ENCODE data around the gene PPARG. TPM values are rescaled to one million over a fixed set of nuclear protein-coding genes. Genes with fewer than 3 reads are reported as not detected.

Gene PPARG
- total RNA-seq, 4 donors from 2014 or later: 20.0 to 64.2 (median 29.6) TPM

GRCh38 chr3:12442654-12443501 lies 154.0 kb downstream of the PPARG start:
- H3K4me1 ChIP-seq: peaks cover 0 to 18% (median 0%) of the 10 kb centered on the region in 4 donors
- TF ChIP-seq, protein P1, sequence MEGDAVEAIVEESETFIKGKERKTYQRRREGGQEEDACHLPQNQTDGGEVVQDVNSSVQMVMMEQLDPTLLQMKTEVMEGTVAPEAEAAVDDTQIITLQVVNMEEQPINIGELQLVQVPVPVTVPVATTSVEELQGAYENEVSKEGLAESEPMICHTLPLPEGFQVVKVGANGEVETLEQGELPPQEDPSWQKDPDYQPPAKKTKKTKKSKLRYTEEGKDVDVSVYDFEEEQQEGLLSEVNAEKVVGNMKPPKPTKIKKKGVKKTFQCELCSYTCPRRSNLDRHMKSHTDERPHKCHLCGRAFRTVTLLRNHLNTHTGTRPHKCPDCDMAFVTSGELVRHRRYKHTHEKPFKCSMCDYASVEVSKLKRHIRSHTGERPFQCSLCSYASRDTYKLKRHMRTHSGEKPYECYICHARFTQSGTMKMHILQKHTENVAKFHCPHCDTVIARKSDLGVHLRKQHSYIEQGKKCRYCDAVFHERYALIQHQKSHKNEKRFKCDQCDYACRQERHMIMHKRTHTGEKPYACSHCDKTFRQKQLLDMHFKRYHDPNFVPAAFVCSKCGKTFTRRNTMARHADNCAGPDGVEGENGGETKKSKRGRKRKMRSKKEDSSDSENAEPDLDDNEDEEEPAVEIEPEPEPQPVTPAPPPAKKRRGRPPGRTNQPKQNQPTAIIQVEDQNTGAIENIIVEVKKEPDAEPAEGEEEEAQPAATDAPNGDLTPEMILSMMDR (IDR thresholded peaks at IDR 0.05): no peak
- TF ChIP-seq POLR2A (IDR thresholded peaks at IDR 0.05): no peak
- no peak for TF ChIP-seq EP300 (IDR thresholded peaks at IDR 0.05)
- no peaks in the 10 kb centered on the region for H3K27me3 ChIP-seq
- no peak for DNase-seq (ENCODE audit: low spot score in 2 of 2)
- no peaks in the 10 kb centered on the region for H3K9me3 ChIP-seq
- H3K36me3 ChIP-seq: no peaks in the 10 kb centered on the region
- no peak overlapping the region for H3K27ac ChIP-seq
- 84% methylated on average over 20 of the region's 20 CpGs for WGBS, 2 donors
- no peak overlapping the region for H3K4me3 ChIP-seq

GRCh38 chr3:12443781-12444522 lies 155.1 kb downstream of the PPARG start:
- WGBS, 2 donors: 85 to 90% methylated on average over 10 of the region's 10 CpGs
- Histone ChIP-seq H3K36me3 (no peaks in the 10 kb centered on the region), H3K27ac (no peak overlapping the region), H3K4me3 (no peak overlapping the region), H3K27me3 (no peaks in the 10 kb centered on the region), H3K4me1 (peaks cover 0 to 18% (median 0%) of the 10 kb centered on the region in 4 donors), H3K9me3 (no peaks in the 10 kb centered on the region)
- TF ChIP-seq EP300 (IDR thresholded peaks at IDR 0.05) (no peak), POLR2A (IDR thresholded peaks at IDR 0.05) (no peak)
- TF ChIP-seq, protein P1 (IDR thresholded peaks at IDR 0.05): no peak
- no peak for DNase-seq (ENCODE audit: low spot score in 2 of 2)

GRCh38 chr3:12444582-12445471 lies 156.0 kb downstream of the PPARG start:
- no peak for DNase-seq (ENCODE audit: low spot score in 2 of 2)
- Histone ChIP-seq H3K27me3 (no peaks in the 10 kb centered on the region), H3K9me3 (no peaks in the 10 kb centered on the region), H3K4me1 (peaks cover 0 to 18% (median 0%) of the 10 kb centered on the region in 4 donors), H3K27ac (peak overlapping the region in 1 of 4 donors; percentile 29), H3K36me3 (no peaks in the 10 kb centered on the region), H3K4me3 (no peak overlapping the region)
- TF ChIP-seq POLR2A (IDR thresholded peaks at IDR 0.05): no peak
- TF ChIP-seq, protein P1 (IDR thresholded peaks at IDR 0.05): no peak
- no peak for TF ChIP-seq EP300 (IDR thresholded peaks at IDR 0.05)
- WGBS, 2 donors: 55 to 57% methylated on average over 23 to 24 of the region's 24 CpGs

DNA sequence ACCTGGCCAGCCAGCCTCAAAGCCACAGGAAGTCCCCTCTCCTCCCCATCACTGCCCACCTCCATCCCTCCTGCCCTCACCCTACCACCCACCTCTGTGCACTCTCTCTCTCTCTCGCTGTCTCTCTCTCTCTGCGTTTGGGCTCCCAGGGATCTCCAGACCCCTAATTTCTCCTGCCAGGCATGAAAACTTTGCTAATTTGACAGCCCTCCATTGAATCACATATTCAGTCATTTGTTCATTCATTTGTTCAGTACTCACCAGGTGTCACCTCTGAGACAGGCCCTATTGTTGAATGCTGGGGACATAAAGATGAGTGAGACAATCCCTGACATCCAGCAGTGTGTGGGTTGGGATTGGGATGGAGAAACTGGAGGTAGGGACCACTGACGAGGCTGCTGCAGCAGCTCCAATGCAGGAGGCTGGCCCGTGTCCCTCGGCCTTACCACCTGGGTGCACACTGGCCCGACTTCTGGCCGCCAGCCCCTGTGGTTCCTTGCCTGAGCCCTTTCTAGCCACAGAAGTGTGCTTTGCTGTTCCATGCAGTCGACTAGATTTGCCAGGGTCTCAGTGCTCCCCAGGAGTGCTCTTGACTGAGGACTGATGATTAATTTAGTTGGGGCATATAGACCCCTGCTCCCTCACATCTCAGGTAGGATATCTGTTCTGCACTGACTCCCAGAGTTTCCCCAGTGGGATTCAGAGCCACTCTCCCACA lies 156.8 kb downstream of the PPARG start:
- H3K9me3 ChIP-seq: no peaks in the 10 kb centered on the region
- H3K4me3 ChIP-seq: no peak overlapping the region
- no peaks in the 10 kb centered on the region for H3K36me3 ChIP-seq
- H3K27me3 ChIP-seq: no peaks in the 10 kb centered on the region
- peak overlapping the region in 1 of 4 donors; percentile 29 for H3K27ac ChIP-seq
- peaks cover 0 to 15% (median 0%) of the 10 kb centered on the region in 4 donors for H3K4me1 ChIP-seq
- DNase-seq (ENCODE audit: low spot score in 2 of 2): no peak
- TF ChIP-seq EP300 (IDR thresholded peaks at IDR 0.05): no peak
- TF ChIP-seq, protein P1 (IDR thresholded peaks at IDR 0.05): no peak
- no peak for TF ChIP-seq POLR2A (IDR thresholded peaks at IDR 0.05)
- 89 to 93% methylated on average over 8 of the region's 8 CpGs for WGBS, 2 donors
